IMR-90 (cell line): Measurements from ENCODE around the gene TRIM24. TPM values are rescaled to one million over a fixed set of nuclear protein-coding genes. Genes with fewer than 3 reads are reported as not detected.

Experiments
- ATAC-seq: fragments of 200-7000 bp; cut with Tn5 transposase; 2 replicates; pipeline ENCODE4 v1.9.1; 2020; ENCODE audit warnings: low read depth, mild to moderate bottlenecking, moderate library complexity
- BruUV-seq: library from RNA; stranded (reverse); fragments of 400-500 nt; replicated peaks from 2 replicates; lab custom pipeline; 2021; lab: Mats Ljungman, UMichigan
- CTCF ChIA-PET: fragments of 300-600 bp; formaldehyde crosslinking; extraction: SDS; loops from one replicate; lab custom pipeline; 2021; ENCODE audit warnings: antibody characterized with exemption; lab: Yijun Ruan, JAX
- POLR2A ChIA-PET: fragments of 300-600 bp; sonication (Branson Sonifier 250); formaldehyde crosslinking; loops from one replicate; lab custom pipeline; 2022; ENCODE audit warnings: antibody characterized with exemption; ENCODE audit not compliant: unreplicated experiment; lab: Charles Lee
- DNase-seq: peaks from one replicate; pipeline ENCODE4 v3.0.0; 2013
- H2AFZ ChIP-seq: replicated peaks from 2 replicates; pipeline ENCODE3; 2013; ENCODE audit warnings: low read length, mild to moderate bottlenecking; ENCODE audit not compliant: poor library complexity
- H2AK5ac ChIP-seq: 2 replicates; pipeline ENCODE4 v1.6.1; 2013; ENCODE audit warnings: low read depth, low read length, inconsistent platforms
- H2AK9ac ChIP-seq: replicated peaks from 2 replicates; pipeline ENCODE3; 2013; ENCODE audit warnings: mild to moderate bottlenecking, low read depth, low read length, moderate library complexity; ENCODE audit not compliant: poor library complexity
- H2BK120ac ChIP-seq: 2 replicates; pipeline ENCODE4 v1.6.1; 2013; ENCODE audit warnings: low read depth, low read length, inconsistent platforms
- H2BK15ac ChIP-seq: 3 replicates; pipeline ENCODE4 v1.6.1; 2013; ENCODE audit warnings: low read depth, low read length, inconsistent platforms
- H2BK20ac ChIP-seq: 2 replicates; pipeline ENCODE4 v1.6.1; 2013; ENCODE audit warnings: low read depth, mild to moderate bottlenecking, inconsistent platforms, low read length, moderate library complexity
- H2BK5ac ChIP-seq: 2 replicates; pipeline ENCODE4 v1.6.1; 2013; ENCODE audit warnings: mild to moderate bottlenecking, low read depth, low read length, inconsistent platforms; ENCODE audit not compliant: poor library complexity, severe bottlenecking
- H3K14ac ChIP-seq: replicated peaks from 2 replicates; pipeline ENCODE4 v1.6.1; 2013; ENCODE audit warnings: low read depth, low read length, inconsistent platforms
- H3K18ac ChIP-seq: 2 replicates; pipeline ENCODE4 v1.6.1; 2013; ENCODE audit warnings: low read depth, low read length, control low read depth
- H3K23ac ChIP-seq: 2 replicates; pipeline ENCODE4 v1.6.1; 2013; ENCODE audit warnings: low read depth, low read length, inconsistent platforms
- H3K27ac ChIP-seq: 2 replicates; pipeline ENCODE4 v1.5.1; 2013; ENCODE audit warnings: mild to moderate bottlenecking, control low read depth, low read length; ENCODE audit not compliant: insufficient read depth
- H3K27me3 ChIP-seq: 2 replicates; pipeline ENCODE4 v1.6.1; 2013; ENCODE audit warnings: low read length; ENCODE audit not compliant: control insufficient read depth, insufficient read depth
- H3K36me3 ChIP-seq: 2 replicates; pipeline ENCODE4 v1.6.1; 2013; ENCODE audit warnings: low read length, mixed read lengths; ENCODE audit not compliant: control insufficient read depth, insufficient read depth
- H3K4ac ChIP-seq: 2 replicates; pipeline ENCODE4 v1.6.1; 2013; ENCODE audit warnings: low read depth, low read length, inconsistent platforms
- H3K4me1 ChIP-seq: 2 replicates; pipeline ENCODE4 v1.6.1; 2013; ENCODE audit warnings: low read length, mixed read lengths; ENCODE audit not compliant: control insufficient read depth, insufficient read depth
- H3K4me2 ChIP-seq: 2 replicates; pipeline ENCODE4 v1.6.1; 2013; ENCODE audit warnings: low read depth, mild to moderate bottlenecking, control low read depth, low read length, moderate library complexity
- H3K4me3 ChIP-seq: 2 replicates; pipeline ENCODE4 v1.5.1; 2013; ENCODE audit warnings: low read depth, mild to moderate bottlenecking, control low read depth, low read length, moderate library complexity; ENCODE audit not compliant: insufficient read depth
- H3K56ac ChIP-seq: 2 replicates; pipeline ENCODE4 v1.6.1; 2013; ENCODE audit warnings: low read length, inconsistent platforms; ENCODE audit not compliant: insufficient read depth; ENCODE audit errors: extremely low read depth
- H3K79me1 ChIP-seq, 2 experiments: 2 replicates each; pipeline ENCODE4 v1.6.1; 2013; ENCODE audit warnings: low read length in 2 of 2, inconsistent platforms in 1 of 2, low read depth in 1 of 2
- H3K9ac ChIP-seq: 2 replicates; pipeline ENCODE4 v1.6.1; 2013; ENCODE audit warnings: low read depth, low read length, control low read depth
- H3K9me1 ChIP-seq: 2 replicates; pipeline ENCODE4 v1.6.1; 2013; ENCODE audit warnings: low read length, inconsistent platforms; ENCODE audit not compliant: insufficient read depth
- H3K9me3 ChIP-seq: 2 replicates; pipeline ENCODE4 v1.6.1; 2013; ENCODE audit warnings: low read length; ENCODE audit not compliant: control insufficient read depth, insufficient read depth
- H4K20me1 ChIP-seq: 2 replicates; pipeline ENCODE4 v1.6.1; 2013; ENCODE audit warnings: low read length, inconsistent platforms; ENCODE audit not compliant: insufficient read depth
- H4K5ac ChIP-seq: 2 replicates; pipeline ENCODE4 v1.6.1; 2013; ENCODE audit warnings: mild to moderate bottlenecking, low read depth, low read length, control low read depth
- H4K8ac ChIP-seq, 2 experiments: 2 replicates each; pipeline ENCODE4 v1.6.1; 2013; ENCODE audit warnings: low read depth in 2 of 2, low read length in 2 of 2, control low read depth in 1 of 2, inconsistent platforms in 1 of 2
- H4K91ac ChIP-seq: 2 replicates; pipeline ENCODE4 v1.6.1; 2013; ENCODE audit warnings: low read depth, low read length, inconsistent platforms; ENCODE audit not compliant: insufficient read depth
- BHLHE40 ChIP-seq: fragments of 150-350 bp; IDR thresholded peaks from 2 replicates; pipeline ENCODE4 v1.6.1; 2016; ENCODE audit warnings: mild to moderate bottlenecking, low read depth, low read length
- CEBPB ChIP-seq: IDR thresholded peaks from 2 replicates; pipeline ENCODE4 v1.6.1; 2012; ENCODE audit warnings: low read depth, low read length, improper control_type of control experiment
- CHD1 ChIP-seq: IDR thresholded peaks from 2 replicates; pipeline ENCODE4 v1.6.1; 2012; ENCODE audit warnings: low read depth, low read length, improper control_type of control experiment
- CTCF ChIP-seq: conservative IDR thresholded peaks from 2 replicates; pipeline ENCODE4 v1.5.1; 2012; ENCODE audit warnings: mild to moderate bottlenecking, low read depth, low read length, improper control_type of control experiment
- FOS ChIP-seq: fragments of 150-350 bp; IDR thresholded peaks from 2 replicates; pipeline ENCODE4 v1.6.1; 2016; ENCODE audit warnings: low read depth, low read length
- MAFK ChIP-seq: IDR thresholded peaks from 2 replicates; pipeline ENCODE4 v1.6.1; 2012; ENCODE audit warnings: low read depth, low read length, improper control_type of control experiment
- NFE2L2 ChIP-seq: fragments of 150-350 bp; IDR thresholded peaks from 2 replicates; pipeline ENCODE4 v1.6.1; 2016; ENCODE audit warnings: low read depth, mild to moderate bottlenecking, low read length
- RAD21 ChIP-seq: IDR thresholded peaks from 2 replicates; pipeline ENCODE4 v1.6.1; 2012; ENCODE audit warnings: low read length, improper control_type of control experiment
- RCOR1 ChIP-seq: IDR thresholded peaks from 2 replicates; pipeline ENCODE4 v1.6.1; 2012; ENCODE audit warnings: mild to moderate bottlenecking, low read length, improper control_type of control experiment; ENCODE audit not compliant: insufficient replicate concordance
- RFX5 ChIP-seq: IDR thresholded peaks from 2 replicates; pipeline ENCODE4 v1.8.0; 2012; ENCODE audit warnings: low read depth, mild to moderate bottlenecking, low read length, moderate library complexity
- SMC3 ChIP-seq: fragments of 150-350 bp; IDR thresholded peaks from 2 replicates; pipeline ENCODE4 v1.6.1; 2016; ENCODE audit warnings: low read depth, mild to moderate bottlenecking, antibody characterized with exemption, low read length, moderate library complexity
- WGBS, 2 experiments: methylation state at CpG; one replicate each; pipeline versions ENCODE4 v1.1.5 to v1.1.7; 2013; ENCODE audit warnings: missing lambda C conversion rate in 2 of 2; ENCODE audit not compliant: insufficient read length in 1 of 2; ENCODE audit errors: extremely low coverage in 2 of 2; 5-methylcytosine and 5-hydroxymethylcytosine counted together
- dilution Hi-C: fragments of 300-500 bp; cut with HindIII; formaldehyde crosslinking; loops from one replicate; pipeline ENCODE4 v1.14.3; 2018; ENCODE audit warnings: low sequenced_read_pairs; ENCODE audit not compliant: unreplicated experiment
- in situ Hi-C: fragments of 300-500 bp; cut with MboI; formaldehyde crosslinking; loops from 3 replicates; pipeline ENCODE4 v1.14.3; 2019; ENCODE audit warnings: low sequenced_read_pairs, inconsistent platforms, mixed read lengths
- intact Hi-C: fragments of 100-400 bp; cut with micrococcal nuclease; formaldehyde crosslinking; loops from 2 replicates; pipeline ENCODE4 v1.10.0; 2022
- polyA plus RNA-seq, 3 experiments: library from polyadenylated mRNA; depleted of rRNA; stranded (reverse); fragments of >200 nt; gene quantifications; 2 replicates each; pipeline ENCODE4 v1.2.3, GENCODE V29; 2012; ENCODE audit warnings: low replicate concordance in 1 of 3
- total RNA-seq: library from RNA; depleted of rRNA; stranded (reverse); fragments of >200 nt; gene quantifications from 2 replicates; pipeline ENCODE4 v1.2.3, GENCODE V29; 2012
- TF ChIP-seq, protein P1 (sequence below): fragments of 150-350 bp; IDR thresholded peaks from 2 replicates; pipeline ENCODE4 v1.6.1; 2017; ENCODE audit warnings: mild to moderate bottlenecking, antibody characterized with exemption, low read length, low read depth

TRIM24 gene
- total and polyA plus RNA-seq, 2 of the 4 experiments (the other 2 are of a cell fraction): 4.1 to 5.7 TPM

GRCh38 chr7:138519061-138519798 is 59.2 kb downstream of the TRIM24 start:
- no peaks in the 10 kb centered on the region for H3K9me1 ChIP-seq
- in situ Hi-C loops (no loop called here), intact Hi-C loops (no loop called here), dilution Hi-C loops (no loop called here)
- no peak overlapping the region for H2BK20ac ChIP-seq
- TF ChIP-seq MAFK (no peak), RCOR1 (no peak), RAD21 (no peak), CEBPB (no peak), BHLHE40 (no peak), NFE2L2 (no peak), CHD1 (no peak), CTCF (no peak), SMC3 (no peak), RFX5 (no peak), FOS (no peak)
- TF ChIP-seq, protein P1, sequence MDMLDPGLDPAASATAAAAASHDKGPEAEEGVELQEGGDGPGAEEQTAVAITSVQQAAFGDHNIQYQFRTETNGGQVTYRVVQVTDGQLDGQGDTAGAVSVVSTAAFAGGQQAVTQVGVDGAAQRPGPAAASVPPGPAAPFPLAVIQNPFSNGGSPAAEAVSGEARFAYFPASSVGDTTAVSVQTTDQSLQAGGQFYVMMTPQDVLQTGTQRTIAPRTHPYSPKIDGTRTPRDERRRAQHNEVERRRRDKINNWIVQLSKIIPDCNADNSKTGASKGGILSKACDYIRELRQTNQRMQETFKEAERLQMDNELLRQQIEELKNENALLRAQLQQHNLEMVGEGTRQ: no peak
- no peak overlapping the region for H3K56ac ChIP-seq
- H3K27me3 ChIP-seq: no peaks in the 10 kb centered on the region
- no peak for ATAC-seq
- no peak overlapping the region for H2AFZ ChIP-seq
- WGBS, 2 experiments: no CpG with 5 or more reads among the region's 4 CpGs
- H3K27ac ChIP-seq: no peak overlapping the region
- no TSS peak for BruUV-seq
- H2BK5ac ChIP-seq: no peak overlapping the region
- H4K8ac ChIP-seq: no peak overlapping the region
- no peak overlapping the region for H3K4me3 ChIP-seq
- no peak overlapping the region for H3K14ac ChIP-seq
- no peak for DNase-seq
- no peak overlapping the region for H2AK5ac ChIP-seq
- no peaks in the 10 kb centered on the region for H3K4me1 ChIP-seq
- no peak overlapping the region for H2BK120ac ChIP-seq
- H3K18ac ChIP-seq: no peak overlapping the region
- no peak overlapping the region for H3K4ac ChIP-seq
- CTCF ChIA-PET: interaction anchor here (0.6 kb wide), 1 partner anchor 1288 kb away, joined by 3 read pairs; no protein-coding TSS in a partner anchor
- POLR2A ChIA-PET: no interaction called here
- H3K9me3 ChIP-seq: no peaks in the 10 kb centered on the region
- H3K23ac ChIP-seq: no peak overlapping the region
- no peak overlapping the region for H3K9ac ChIP-seq
- no peak overlapping the region for H4K91ac ChIP-seq
- H3K79me1 ChIP-seq: peaks cover 0 to 3% of the 10 kb centered on the region in 2 experiments; a peak in 1 of 4 replicates
- no peaks in the 10 kb centered on the region for H4K20me1 ChIP-seq
- H2BK15ac ChIP-seq: no peak overlapping the region
- H3K4me2 ChIP-seq: no peak overlapping the region
- H2AK9ac ChIP-seq: no peak overlapping the region
- H4K5ac ChIP-seq: no peak overlapping the region
- H3K36me3 ChIP-seq: peaks cover 4% of the 10 kb centered on the region; the same call in 1 of the 2 replicates
